Omental fat pad (tissue), 4 donors: ENCODE results near the gene IL1F10. TPM values are rescaled to one million over a fixed set of nuclear protein-coding genes. Genes with fewer than 3 reads are reported as not detected.
"Not testable (repeated sequence)": the region's sequence is repeated elsewhere in the genome, so short reads cannot be mapped to it uniquely, and the experiment has no call there.

Experiments used
- ATAC-seq: fragments of 150-250 bp; one replicate; pipeline ENCODE4 v1.9.1; 2016; ENCODE audit warnings: mild to moderate bottlenecking, moderate library complexity; ENCODE audit not compliant: low FRiP score
- DNase-seq: peaks from one replicate; pipeline ENCODE4 v3.0.0-alpha.2; 2019; ENCODE audit warnings: low spot score
- total RNA-seq, 4 donors: library from RNA; depleted of rRNA; stranded (reverse); fragments of >200 nt; gene quantifications; one replicate each; pipeline ENCODE4 v1.1.0, GENCODE V29; 2016
- TF ChIP-seq, protein P1 (sequence below), 3 donors: fragments of 450-650 bp; IDR thresholded peaks; one replicate each; pipeline ENCODE4 v1.5.1; 2016 to 2017; ENCODE audit warnings: antibody characterized with exemption in 3 of 3, mild to moderate bottlenecking in 3 of 3, moderate library complexity in 2 of 3

IL1F10 gene
- total RNA-seq, 4 donors from 2014 or later = not detected

GRCh38 chr2:113085542-113085941, 17.8 kb downstream of the IL1F10 start:
- TF ChIP-seq, protein P1, sequence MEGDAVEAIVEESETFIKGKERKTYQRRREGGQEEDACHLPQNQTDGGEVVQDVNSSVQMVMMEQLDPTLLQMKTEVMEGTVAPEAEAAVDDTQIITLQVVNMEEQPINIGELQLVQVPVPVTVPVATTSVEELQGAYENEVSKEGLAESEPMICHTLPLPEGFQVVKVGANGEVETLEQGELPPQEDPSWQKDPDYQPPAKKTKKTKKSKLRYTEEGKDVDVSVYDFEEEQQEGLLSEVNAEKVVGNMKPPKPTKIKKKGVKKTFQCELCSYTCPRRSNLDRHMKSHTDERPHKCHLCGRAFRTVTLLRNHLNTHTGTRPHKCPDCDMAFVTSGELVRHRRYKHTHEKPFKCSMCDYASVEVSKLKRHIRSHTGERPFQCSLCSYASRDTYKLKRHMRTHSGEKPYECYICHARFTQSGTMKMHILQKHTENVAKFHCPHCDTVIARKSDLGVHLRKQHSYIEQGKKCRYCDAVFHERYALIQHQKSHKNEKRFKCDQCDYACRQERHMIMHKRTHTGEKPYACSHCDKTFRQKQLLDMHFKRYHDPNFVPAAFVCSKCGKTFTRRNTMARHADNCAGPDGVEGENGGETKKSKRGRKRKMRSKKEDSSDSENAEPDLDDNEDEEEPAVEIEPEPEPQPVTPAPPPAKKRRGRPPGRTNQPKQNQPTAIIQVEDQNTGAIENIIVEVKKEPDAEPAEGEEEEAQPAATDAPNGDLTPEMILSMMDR (IDR thresholded peaks at IDR 0.05) = no peak
- DNase-seq = no peak
- ATAC-seq = no peak

- ATAC-seq = no peak
- TF ChIP-seq, protein P1 (IDR thresholded peaks at IDR 0.05) = no peak
- no peak for DNase-seq
Observed at GRCh38 chr2:113088213-113088992, 20.6 kb downstream of the IL1F10 start.

DNA sequence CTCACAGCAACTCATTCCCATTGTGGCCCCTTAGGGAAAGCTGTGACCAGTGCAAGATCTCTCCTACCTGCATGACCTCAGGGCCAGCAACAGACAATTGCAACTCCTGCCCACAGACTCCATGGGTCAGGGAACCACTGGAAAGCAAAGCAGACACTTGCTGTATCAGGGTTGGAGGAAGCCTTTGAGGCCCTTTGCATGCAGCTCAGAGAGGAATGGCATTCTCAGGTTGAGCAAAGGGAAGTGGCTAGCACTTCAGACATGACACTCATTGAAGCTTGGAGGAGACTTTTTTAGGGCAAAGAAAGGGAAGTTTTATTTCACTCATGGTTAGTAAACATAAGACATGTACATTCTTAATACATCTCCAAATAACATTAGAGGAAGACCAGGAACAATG, 22.1 kb downstream of the IL1F10 start:
- TF ChIP-seq, protein P1 (IDR thresholded peaks at IDR 0.05) = no peak
- DNase-seq = no peak
- no peak for ATAC-seq

DNA sequence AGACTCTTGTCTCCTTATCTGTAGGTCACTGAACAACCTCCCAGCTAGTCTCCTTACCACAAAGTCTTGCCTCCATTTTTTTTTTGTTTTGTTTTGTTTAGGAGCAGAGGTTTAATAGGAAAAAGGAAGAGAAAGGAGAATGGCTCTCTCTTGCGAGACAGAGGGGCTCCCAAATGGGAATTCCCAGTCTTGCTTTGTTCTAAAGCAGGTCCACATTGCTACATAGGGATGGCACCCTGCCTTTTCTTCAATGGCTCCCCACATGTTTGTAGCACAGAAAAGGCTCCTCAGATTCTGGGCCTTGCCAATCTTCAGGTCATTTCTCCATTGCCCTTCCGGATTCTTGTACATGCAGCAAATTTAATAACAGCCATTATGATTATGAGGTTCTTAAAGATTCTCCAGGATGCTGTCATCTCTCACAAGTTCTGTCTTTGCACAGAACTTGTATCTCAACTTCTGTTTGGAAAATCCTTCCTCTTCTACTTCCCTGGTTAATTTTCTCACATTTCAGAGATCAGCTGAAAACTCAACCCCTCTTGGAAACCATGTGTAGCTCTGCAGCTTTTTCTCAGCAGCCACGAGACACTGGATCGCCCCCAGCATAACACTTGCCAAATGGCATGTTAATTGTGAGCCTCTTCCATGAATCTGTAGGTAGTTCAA, 23.6 kb downstream of the IL1F10 start:
- TF ChIP-seq, protein P1 (IDR thresholded peaks at IDR 0.05) = no peak

DNA sequence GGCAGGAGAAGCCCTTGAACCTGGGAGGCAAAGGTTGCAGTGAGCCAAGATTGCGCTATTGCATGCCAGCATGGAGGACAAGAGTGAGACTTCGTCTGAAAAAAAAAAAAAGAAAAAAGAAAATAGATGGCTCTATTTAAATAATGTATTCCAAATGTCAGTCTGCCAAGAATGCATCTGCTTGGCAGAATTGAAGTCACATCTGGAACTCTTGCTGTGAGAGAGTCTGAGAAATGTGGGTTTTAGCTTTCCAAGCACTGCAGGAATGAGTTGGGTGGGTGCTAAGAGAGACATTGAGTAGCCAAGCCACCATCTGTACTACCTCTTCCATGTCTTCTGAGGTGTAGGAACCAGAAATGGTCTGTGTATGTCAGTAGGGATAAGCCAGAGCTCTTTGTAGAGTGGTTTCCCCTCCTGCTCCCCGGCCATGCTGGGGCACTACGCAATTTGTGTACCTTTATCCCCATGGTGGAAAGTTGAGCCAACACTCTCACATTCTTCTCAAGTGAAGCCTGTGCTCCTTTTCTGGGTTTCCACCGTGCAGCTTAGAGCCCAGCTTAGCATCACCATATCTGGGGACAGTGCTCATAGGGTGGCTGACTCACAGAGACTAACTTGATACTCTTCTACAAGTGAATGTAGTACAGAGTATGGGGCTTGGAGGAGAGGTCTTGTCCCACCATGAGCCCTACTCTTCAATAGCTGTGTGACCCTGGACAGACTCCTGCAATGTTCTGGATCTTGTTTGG, 25.3 kb downstream of the IL1F10 start:
- no peak for DNase-seq
- TF ChIP-seq, protein P1 (IDR thresholded peaks at IDR 0.05) = no peak
- no peak for ATAC-seq

More for the DNA sequence above, 23.6 kb downstream of the IL1F10 start:
- DNase-seq = no peak
- no peak for ATAC-seq

DNA sequence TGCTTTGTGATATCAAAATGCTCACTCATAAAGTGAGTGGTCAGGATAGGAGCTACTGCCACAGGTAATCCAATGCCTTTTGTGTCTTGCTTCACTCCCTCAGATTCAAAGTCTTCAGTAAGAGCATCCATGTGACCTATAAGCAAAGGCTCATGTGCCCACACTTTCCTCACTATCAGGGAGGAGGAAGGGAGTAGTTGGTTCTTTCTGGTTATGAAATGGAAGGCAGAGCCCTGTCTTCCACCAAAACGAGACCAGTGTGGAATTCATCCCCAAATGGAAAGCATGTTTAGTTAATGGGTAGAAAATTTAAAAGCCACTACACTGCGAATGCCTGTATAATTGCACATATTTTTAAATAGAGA, 25.8 kb downstream of the IL1F10 start:
- TF ChIP-seq, protein P1 (IDR thresholded peaks at IDR 0.05) = no peak
- ATAC-seq (no peak), DNase-seq (no peak)

- ATAC-seq, DNase-seq: not testable (repeated sequence)
Observed at GRCh38 chr2:113096306-113096705, 28.5 kb downstream of the IL1F10 start.

DNA sequence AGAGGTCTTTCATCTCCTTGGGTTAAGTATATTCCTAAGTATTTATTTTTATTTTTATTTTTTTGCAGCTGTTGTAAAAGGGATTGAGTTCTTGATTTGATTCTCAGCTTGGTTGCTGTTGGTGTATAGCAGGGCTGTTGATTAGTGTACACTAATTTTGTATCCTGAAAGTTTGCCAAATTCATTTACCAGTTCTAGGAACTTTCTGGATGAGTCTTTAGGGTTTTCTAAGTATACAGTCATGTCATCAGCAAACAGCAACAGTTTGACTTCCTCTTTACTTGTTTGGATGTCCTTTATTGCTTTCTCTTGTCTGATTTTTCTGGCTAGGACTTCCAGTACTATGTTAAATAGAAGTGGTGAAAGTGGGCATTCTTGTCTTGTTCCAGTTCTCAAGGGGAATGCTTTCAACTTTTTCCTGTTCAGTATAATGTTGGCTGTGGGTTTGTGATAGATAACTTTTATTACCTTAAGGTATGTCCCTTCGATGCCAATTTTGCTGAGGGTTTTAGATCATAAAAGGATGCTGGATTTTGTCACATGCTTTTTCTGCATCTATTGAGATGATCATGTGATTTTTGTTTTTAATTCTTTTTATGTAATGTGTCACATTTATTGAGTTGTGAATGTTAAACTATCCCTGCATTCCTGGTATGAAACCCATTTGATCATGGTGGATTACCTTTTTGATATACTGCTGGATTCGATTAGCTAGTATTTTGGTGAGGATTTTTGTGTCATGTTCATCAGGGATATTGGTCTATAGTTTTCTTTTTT, 29.3 kb downstream of the IL1F10 start:
- ATAC-seq = not testable (repeated sequence)

More for the DNA sequence above, 29.3 kb downstream of the IL1F10 start:
- DNase-seq = not testable (repeated sequence)
